Stomach (tissue), 9 donors: ENCODE measurements around the gene CDH22. TPM values are rescaled to one million over a fixed set of nuclear protein-coding genes. Genes with fewer than 3 reads are reported as not detected.

Experiments
- DNase-seq, 2 donors: peaks; one replicate each; pipeline versions ENCODE4 v3.0.0 to v3.0.0-alpha.2; 2013 to 2019
- H3K27ac ChIP-seq, 5 donors: fragments of 200-600 bp in 4 of 5; sonication (generic) in 4 of 5; one replicate each; pipeline ENCODE4 v1.5.1; 2013 to 2019; ENCODE audit warnings: mild to moderate bottlenecking in 1 of 5, moderate library complexity in 1 of 5
- H3K27me3 ChIP-seq, 3 donors: fragments of 200-600 bp; sonication (generic); one replicate each; pipeline ENCODE4 v1.5.1; 2017 to 2019; ENCODE audit warnings: mixed run types in 1 of 3
- H3K36me3 ChIP-seq, 4 donors: fragments of 200-600 bp; sonication (generic); 1 replicate in 3 of 4; 2 replicates in 1 of 4; pipeline ENCODE4 v1.5.1; 2016 to 2019
- H3K4me1 ChIP-seq, 4 donors: fragments of 200-600 bp; sonication (generic); one replicate each; pipeline ENCODE4 v1.5.1; 2016 to 2019
- H3K4me3 ChIP-seq, 4 donors: fragments of 200-600 bp; sonication (generic) in 3 of 4; one replicate each; pipeline ENCODE4 v1.5.1; 2016 to 2019; ENCODE audit warnings: mild to moderate bottlenecking in 1 of 4
- H3K9me3 ChIP-seq, 4 donors: fragments of 200-600 bp; sonication (generic); one replicate each; pipeline ENCODE4 v1.5.1; 2016 to 2019
- EP300 ChIP-seq: sonication (generic); formaldehyde crosslinking; IDR thresholded peaks from one replicate; pipeline ENCODE4 v1.6.1; 2017; ENCODE audit warnings: antibody characterized with exemption
- POLR2A ChIP-seq, 4 donors: fragments of 450-650 bp; IDR thresholded peaks; one replicate each; pipeline ENCODE4 v1.6.1; 2016; ENCODE audit warnings: antibody characterized with exemption in 4 of 4, control low read depth in 2 of 4, mild to moderate bottlenecking in 1 of 4, moderate library complexity in 1 of 4
- POLR2AphosphoS5 ChIP-seq, 3 donors: sonication (generic); formaldehyde crosslinking; IDR thresholded peaks; one replicate each; pipeline ENCODE4 v1.6.1; 2016; ENCODE audit warnings: antibody characterized with exemption in 3 of 3
- WGBS, 5 donors: extraction: QIAGEN DNeasy Blood & Tissue Kit in 3 of 5; methylation state at CpG; one replicate each; pipeline versions ENCODE4 v1.1.5 to v1.1.7; 2013 to 2018; 5-methylcytosine and 5-hydroxymethylcytosine counted together
- intact Hi-C: fragments of 100-400 bp; cut with DNase I; formaldehyde crosslinking; loops from one replicate; pipeline ENCODE4 v1.15.1; 2023; ENCODE audit warnings: low total_unique reads
- polyA plus RNA-seq, 3 donors: library from polyadenylated mRNA; stranded (reverse); fragments of 200-250 nt; gene quantifications; one replicate each; pipeline ENCODE4 v1.2.3, GENCODE V29; 2013
- total RNA-seq, 5 donors: library from RNA; depleted of rRNA; stranded (reverse); fragments of >200 nt; gene quantifications; one replicate each; pipeline versions ENCODE4 v1.1.0 to v1.2.3, GENCODE V29; 2014 to 2016
- TF ChIP-seq, protein P1 (sequence below), 7 experiments: fragments of 450-650 bp in 4 of 7; fragments of 200-600 bp in 3 of 7; sonication (generic) in 3 of 7; IDR thresholded peaks; one replicate each; pipeline ENCODE4 v1.5.1; 2016 to 2019; ENCODE audit warnings: antibody characterized with exemption in 7 of 7, control low read depth in 2 of 7, mild to moderate bottlenecking in 1 of 7
- donor health status: healthy with polysubstance abuse.
- donor health status: Bipolar disorder and iron deficiency.
- donor health status: healthy.

The CDH22 gene
- total and polyA plus RNA-seq, 8 donors: 0.18 to 0.60 (median 0.19) TPM; not detected in 5

DNA sequence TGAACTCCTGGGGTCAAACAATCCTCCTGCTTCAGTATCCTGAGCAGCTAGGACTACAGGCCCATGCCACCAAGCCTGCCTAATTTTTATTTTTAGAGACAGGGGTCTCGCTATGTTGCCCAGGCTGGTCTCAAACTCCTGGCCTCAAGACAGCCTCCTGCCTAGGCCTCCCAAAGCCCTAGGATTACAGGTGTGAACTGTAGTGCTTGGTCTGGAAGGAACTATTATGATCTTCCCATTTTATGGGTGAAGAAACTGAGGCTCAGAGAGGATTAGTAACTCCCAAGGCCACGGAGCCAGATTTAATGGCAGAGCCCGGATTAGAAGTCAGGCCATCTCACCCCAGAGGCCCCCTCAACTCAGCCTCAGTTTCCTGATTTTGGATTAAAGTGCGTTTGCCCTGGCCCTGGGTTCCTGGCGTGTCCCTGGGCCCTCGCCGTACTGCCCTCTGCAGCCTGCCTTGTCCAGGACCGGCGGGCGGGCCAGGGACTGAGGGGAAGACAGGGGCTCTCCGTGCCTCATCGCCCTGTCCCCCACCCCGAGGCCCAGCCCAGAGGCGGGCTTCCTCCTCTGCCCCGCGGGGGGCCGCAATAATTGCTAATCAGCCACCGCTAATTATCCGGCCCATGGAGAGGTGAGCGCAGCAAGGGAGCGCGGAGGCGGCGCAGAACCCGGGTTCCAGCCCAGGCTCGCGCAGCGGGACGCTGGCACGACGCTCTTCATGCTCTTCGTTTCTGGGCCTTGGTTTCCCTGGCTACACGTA lies 155.3 kb downstream of the CDH22 start:
- no peaks in the 10 kb centered on the region for H3K4me1 ChIP-seq
- no peak overlapping the region for H3K4me3 ChIP-seq
- intact Hi-C loops: no loop called here
- TF ChIP-seq POLR2A (IDR thresholded peaks at IDR 0.05) (no peak), POLR2AphosphoS5 (IDR thresholded peaks at IDR 0.05) (no peak), EP300 (no peak)
- TF ChIP-seq, protein P1, sequence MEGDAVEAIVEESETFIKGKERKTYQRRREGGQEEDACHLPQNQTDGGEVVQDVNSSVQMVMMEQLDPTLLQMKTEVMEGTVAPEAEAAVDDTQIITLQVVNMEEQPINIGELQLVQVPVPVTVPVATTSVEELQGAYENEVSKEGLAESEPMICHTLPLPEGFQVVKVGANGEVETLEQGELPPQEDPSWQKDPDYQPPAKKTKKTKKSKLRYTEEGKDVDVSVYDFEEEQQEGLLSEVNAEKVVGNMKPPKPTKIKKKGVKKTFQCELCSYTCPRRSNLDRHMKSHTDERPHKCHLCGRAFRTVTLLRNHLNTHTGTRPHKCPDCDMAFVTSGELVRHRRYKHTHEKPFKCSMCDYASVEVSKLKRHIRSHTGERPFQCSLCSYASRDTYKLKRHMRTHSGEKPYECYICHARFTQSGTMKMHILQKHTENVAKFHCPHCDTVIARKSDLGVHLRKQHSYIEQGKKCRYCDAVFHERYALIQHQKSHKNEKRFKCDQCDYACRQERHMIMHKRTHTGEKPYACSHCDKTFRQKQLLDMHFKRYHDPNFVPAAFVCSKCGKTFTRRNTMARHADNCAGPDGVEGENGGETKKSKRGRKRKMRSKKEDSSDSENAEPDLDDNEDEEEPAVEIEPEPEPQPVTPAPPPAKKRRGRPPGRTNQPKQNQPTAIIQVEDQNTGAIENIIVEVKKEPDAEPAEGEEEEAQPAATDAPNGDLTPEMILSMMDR (IDR thresholded peaks at IDR 0.05): no peak
- H3K9me3 ChIP-seq: no peaks in the 10 kb centered on the region
- H3K27me3 ChIP-seq: peaks cover 0 to 79% (median 13%) of the 10 kb centered on the region in 3 donors
- no peak overlapping the region for H3K27ac ChIP-seq
- no peak for DNase-seq
- WGBS, 5 donors: 51 to 76% (median 70%) methylated on average over 25 to 33 of the region's 33 CpGs
- H3K36me3 ChIP-seq: no peaks in the 10 kb centered on the region

DNA sequence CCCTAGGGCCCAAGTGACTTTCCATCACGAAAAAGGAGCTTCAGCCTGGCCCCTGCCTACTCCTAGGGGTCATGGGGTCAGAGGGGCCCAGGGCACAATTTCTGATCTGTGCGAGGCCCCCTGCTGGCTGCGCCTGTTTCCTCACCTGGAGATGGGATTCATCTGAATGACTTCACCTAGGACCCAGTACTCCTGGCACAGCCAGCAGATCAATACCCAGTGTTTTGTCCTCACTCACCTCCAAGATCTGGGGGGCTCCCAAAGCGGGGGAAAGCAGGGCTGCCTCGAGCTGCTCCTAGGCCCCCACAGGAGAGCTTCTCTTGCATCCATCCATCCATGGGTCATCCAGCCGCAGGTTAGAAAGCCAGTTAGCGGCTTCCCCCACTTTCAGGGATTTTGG lies 156.4 kb downstream of the CDH22 start:
- WGBS, 5 donors: 52 to 71% (median 61%) methylated on average over 5 to 7 of the region's 7 CpGs
- intact Hi-C loops: no loop called here
- Histone ChIP-seq H3K4me1 (no peaks in the 10 kb centered on the region), H3K4me3 (no peak overlapping the region), H3K9me3 (no peaks in the 10 kb centered on the region), H3K36me3 (no peaks in the 10 kb centered on the region), H3K27ac (no peak overlapping the region), H3K27me3 (peaks cover 0 to 69% (median 7%) of the 10 kb centered on the region in 3 donors)
- no peak for DNase-seq
- TF ChIP-seq POLR2A (IDR thresholded peaks at IDR 0.05) (no peak), POLR2AphosphoS5 (IDR thresholded peaks at IDR 0.05) (no peak)
- TF ChIP-seq, protein P1 (IDR thresholded peaks at IDR 0.05): peak in 2 of 7 experiments; percentile 19 to 25

DNA sequence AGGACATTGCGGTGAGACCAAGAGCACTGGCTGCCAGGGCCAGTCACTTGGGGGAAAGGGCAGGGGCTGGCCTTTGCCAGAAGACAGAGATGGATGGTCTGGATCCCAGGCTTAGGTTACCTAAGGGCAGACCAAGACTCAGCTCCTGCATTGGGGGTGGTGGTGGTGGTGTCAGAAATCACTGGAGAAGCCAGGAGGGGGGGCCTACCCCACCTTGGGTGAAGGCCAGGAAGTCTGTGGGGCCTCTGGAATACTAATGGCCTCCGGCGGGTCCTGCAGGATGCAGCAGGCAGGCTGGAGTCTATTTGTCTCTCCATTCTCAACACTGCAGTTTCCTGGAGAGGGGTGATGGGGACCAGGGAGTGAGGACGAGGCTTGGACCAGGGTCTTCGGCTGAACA lies 157.4 kb downstream of the CDH22 start:
- intact Hi-C loops: no loop called here

DNA sequence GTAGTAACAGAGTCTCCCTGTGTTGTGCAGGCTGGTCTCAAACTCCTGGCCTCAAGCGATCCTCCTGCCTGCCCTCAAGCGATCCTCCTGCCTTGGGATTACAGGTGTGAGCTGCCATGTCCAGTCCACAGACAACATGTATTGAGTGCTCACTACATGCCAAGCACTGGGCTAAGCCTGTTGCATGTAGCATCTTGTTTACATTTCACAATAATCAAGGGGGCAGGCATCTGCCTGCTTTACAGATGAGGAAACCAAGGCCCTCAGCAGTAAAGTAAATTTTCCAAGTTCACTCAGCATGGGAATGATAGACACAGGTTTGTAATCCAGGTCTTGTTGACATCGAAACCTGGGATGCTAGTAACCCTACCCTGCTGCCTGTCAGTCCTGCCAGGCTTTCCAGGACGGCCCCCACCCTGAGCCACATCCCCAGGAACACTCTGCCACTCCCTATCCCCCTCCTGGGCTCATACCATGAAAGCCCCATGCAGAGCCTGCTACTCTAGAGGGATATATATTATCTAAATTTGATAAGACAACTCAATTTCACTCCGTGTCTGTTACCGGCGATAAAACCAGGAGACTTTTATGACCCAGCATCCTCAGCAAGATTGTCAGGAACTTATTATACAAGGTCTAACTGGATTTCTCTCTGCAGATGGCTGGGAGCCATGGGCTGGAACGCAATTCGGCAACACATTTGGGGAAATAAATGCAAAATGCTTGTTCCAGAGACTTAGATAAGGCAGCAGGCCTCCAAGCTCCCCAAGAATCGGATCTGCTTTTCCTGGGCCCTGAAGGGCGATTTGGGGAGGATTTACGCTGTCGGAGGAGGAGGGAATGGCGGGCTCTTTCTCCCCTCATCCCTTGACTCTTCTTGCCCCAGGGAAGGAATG lies 159.7 kb downstream of the CDH22 start:
- 68 to 71% (median 71%) methylated on average over 14 of the region's 14 CpGs for WGBS, 5 donors
- Histone ChIP-seq H3K4me1 (no peaks in the 10 kb centered on the region), H3K27me3 (peaks cover 0 to 78% (median 12%) of the 10 kb centered on the region in 3 donors), H3K36me3 (no peaks in the 10 kb centered on the region), H3K27ac (no peak overlapping the region), H3K9me3 (no peaks in the 10 kb centered on the region), H3K4me3 (no peak overlapping the region)
- TF ChIP-seq EP300 (no peak), POLR2A (IDR thresholded peaks at IDR 0.05) (no peak), POLR2AphosphoS5 (IDR thresholded peaks at IDR 0.05) (no peak)
- TF ChIP-seq, protein P1 (IDR thresholded peaks at IDR 0.05): no peak
- intact Hi-C loops: no loop called here
- DNase-seq: no peak

More for the DNA sequence above, 157.4 kb downstream of the CDH22 start:
- H3K4me3 ChIP-seq: no peak overlapping the region
- no peaks in the 10 kb centered on the region for H3K36me3 ChIP-seq
- TF ChIP-seq POLR2A (IDR thresholded peaks at IDR 0.05) (no peak), POLR2AphosphoS5 (IDR thresholded peaks at IDR 0.05) (no peak), EP300 (no peak)
- TF ChIP-seq, protein P1 (IDR thresholded peaks at IDR 0.05): no peak
- WGBS, 5 donors: 43 to 53% (median 51%) methylated on average over 4 to 5 of the region's 5 CpGs
- DNase-seq: no peak
- no peaks in the 10 kb centered on the region for H3K9me3 ChIP-seq
- peaks cover 0 to 67% (median 7%) of the 10 kb centered on the region in 3 donors for H3K27me3 ChIP-seq
- no peak overlapping the region for H3K27ac ChIP-seq
- no peaks in the 10 kb centered on the region for H3K4me1 ChIP-seq
